Astrocyte of the spinal cord (primary cell): Measurements from ENCODE around the gene CDK8.
"Not testable (repeated sequence)": the region's sequence is repeated elsewhere in the genome, so short reads cannot be mapped to it uniquely, and the experiment has no call there.

Experiments used
- DNase-seq: peaks from one replicate; pipeline ENCODE4 v3.0.0; 2011; ENCODE audit warnings: low read depth, low spot score
- H3K4me3 ChIP-seq: 2 replicates; pipeline ENCODE4 v1.5.1; 2011; ENCODE audit warnings: low read depth, mild to moderate bottlenecking, low read length, moderate library complexity
- in situ Hi-C: cut with HindIII; loops from 2 replicates; pipeline ENCODE4 v1.10.0; 2017; ENCODE audit warnings: low sequenced_read_pairs
- TF ChIP-seq, protein P1 (sequence below): IDR thresholded peaks from 2 replicates; pipeline ENCODE4 v1.5.1; 2012; ENCODE audit warnings: low read depth, mild to moderate bottlenecking, low read length, inconsistent platforms

Gene CDK8

DNA sequence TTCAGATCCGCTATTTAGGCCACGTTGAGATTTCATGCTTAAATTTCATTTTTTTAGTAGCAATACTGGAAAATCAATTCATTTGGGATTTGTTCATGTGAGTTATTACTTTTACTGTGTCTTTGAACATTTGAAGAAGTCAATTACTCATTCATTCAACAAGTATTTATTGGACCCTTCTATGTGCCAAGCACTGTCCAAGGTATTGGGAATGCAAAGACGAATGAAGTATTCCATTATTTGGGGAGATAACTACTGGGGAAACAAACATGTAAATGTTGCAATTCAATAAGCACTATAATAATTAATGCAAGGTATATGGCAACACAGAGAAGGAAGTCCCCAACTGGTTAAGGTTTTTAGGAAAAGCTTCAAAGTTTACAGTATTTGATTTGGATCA lies 5.7 kb downstream of the CDK8 start:
- in situ Hi-C loops = no loop called here
- TF ChIP-seq, protein P1, sequence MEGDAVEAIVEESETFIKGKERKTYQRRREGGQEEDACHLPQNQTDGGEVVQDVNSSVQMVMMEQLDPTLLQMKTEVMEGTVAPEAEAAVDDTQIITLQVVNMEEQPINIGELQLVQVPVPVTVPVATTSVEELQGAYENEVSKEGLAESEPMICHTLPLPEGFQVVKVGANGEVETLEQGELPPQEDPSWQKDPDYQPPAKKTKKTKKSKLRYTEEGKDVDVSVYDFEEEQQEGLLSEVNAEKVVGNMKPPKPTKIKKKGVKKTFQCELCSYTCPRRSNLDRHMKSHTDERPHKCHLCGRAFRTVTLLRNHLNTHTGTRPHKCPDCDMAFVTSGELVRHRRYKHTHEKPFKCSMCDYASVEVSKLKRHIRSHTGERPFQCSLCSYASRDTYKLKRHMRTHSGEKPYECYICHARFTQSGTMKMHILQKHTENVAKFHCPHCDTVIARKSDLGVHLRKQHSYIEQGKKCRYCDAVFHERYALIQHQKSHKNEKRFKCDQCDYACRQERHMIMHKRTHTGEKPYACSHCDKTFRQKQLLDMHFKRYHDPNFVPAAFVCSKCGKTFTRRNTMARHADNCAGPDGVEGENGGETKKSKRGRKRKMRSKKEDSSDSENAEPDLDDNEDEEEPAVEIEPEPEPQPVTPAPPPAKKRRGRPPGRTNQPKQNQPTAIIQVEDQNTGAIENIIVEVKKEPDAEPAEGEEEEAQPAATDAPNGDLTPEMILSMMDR = no peak
- no peak for DNase-seq

DNA sequence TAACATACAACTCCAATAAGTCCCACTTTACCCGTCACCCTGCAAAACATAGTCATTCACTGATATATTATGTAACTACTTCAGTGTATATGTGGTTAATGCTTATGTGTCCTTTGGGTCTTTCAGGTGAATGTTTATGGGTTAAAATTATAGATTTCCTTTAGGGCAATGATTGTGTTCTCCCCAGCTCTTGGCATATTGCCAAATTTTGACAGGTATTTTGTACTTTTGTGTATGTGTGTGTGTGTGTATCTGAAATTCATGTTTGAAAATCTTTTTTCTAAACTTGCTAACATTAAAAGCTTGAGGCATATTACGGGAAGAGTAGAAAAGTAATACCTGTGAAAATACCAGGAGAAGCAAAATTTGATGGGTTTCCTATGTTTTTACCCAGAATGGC lies 8.2 kb downstream of the CDK8 start:
- TF ChIP-seq, protein P1 = no peak
- in situ Hi-C loops = no loop called here
- H3K4me3 ChIP-seq = no peak overlapping the region
- no peak for DNase-seq

More for the DNA sequence above, 5.7 kb downstream of the CDK8 start:
- no peak overlapping the region for H3K4me3 ChIP-seq

DNA sequence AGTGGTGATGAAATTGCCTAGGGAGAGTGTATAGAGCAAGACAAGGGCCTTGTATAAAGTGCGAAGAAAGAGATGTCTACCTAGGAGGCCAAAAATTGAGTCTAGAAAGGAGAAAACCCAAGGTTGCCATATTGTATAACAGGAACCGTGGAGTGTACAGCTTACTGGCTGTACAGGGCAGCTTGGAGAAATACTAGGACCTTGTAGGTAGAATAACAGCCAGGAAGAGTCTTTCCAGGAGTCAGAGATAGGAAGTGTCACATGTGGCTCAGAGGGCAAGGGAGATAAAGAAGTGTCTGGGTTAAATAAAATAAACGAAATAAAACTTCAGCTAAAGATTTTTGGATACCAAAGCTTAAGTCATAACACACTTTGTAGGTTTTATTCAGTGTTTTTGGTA lies 12.4 kb downstream of the CDK8 start:
- TF ChIP-seq, protein P1 = no peak
- H3K4me3 ChIP-seq = no peak overlapping the region
- in situ Hi-C loops = no loop called here
- DNase-seq = no peak

DNA sequence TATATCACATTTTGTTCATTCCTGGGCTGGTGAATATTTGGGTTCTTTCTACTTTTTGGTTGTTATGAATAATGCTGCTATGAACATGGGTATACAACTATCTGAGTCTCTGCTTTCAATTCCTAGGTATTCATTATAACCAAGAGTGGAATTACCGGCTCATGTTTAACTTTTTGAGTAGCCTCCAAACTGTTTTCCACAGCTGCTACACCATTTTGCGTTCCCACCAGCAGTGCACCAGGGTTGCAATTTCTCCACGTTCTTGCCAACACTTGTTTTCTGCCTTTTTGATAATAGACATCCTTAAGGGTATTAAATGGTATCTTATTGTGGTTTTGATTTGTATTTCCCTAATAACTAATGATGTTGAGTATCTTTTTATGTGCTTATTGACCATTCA lies 16.8 kb downstream of the CDK8 start:
- in situ Hi-C loops = no loop called here
- TF ChIP-seq, protein P1 = no peak
- DNase-seq = no peak
- no peak overlapping the region for H3K4me3 ChIP-seq

DNA sequence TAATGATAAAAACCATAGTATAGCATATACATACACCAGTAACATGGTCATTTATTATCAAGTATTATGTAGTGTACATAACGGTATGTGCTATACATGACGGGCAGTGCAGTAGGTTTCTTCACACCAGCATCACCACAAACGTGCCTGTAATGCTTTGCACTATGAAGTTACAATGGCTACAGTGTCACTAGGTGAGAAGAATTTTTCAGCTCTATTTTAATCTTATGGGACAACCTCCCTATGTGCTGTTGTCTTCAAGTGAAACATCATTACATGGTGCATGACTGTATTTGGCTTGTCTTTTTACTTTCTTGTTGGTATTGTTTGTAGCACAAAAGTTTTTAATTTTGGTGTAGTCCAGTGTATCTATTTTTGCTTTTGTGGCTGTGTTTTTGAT lies 18.7 kb downstream of the CDK8 start:
- in situ Hi-C loops = no loop called here
- DNase-seq = no peak
- no peak overlapping the region for H3K4me3 ChIP-seq
- TF ChIP-seq, protein P1 = no peak

DNA sequence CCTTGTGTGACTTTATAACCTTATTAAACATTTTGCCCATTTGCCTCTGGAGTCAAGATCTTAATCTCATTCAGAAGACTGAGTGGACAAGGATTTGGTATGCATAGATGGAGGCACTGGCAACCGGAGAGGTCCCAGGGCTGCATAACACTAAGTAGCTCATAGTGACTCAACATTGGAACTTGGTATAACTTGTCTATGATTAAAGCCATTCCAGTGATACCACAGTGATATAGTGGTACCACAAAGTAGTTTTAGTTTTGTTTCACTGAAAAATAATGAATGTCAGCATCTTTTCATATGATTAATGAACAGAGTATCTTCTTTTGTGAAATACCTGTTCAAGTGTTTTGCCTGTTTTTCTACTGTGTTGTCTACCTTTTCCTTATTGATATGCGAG lies 26.4 kb downstream of the CDK8 start:
- H3K4me3 ChIP-seq = no peak overlapping the region
- DNase-seq = peak; percentile 64
- in situ Hi-C loops = no loop called here
- TF ChIP-seq, protein P1 = no peak

DNA sequence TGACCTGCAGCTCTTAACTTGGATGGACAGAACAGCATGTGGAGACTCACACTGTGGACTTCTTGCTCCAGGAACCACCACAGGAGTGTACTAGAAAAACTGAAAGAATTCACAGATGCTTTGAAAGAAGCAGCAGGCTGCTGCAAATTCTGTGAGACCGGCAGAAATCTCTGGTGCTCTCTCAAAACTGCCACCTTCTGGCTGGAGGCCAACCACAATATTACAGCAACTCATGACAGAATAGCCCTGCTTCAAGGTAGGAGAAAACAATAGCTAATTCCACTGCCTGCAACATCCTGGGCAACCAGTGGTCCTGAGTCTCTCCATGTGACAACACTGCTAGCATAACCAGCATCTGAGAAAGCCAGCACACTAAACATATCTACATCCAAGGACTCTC lies 26.9 kb downstream of the CDK8 start:
- in situ Hi-C loops = no loop called here
- peak; percentile 14 for DNase-seq
- no peak overlapping the region for H3K4me3 ChIP-seq
- TF ChIP-seq, protein P1 = no peak

DNA sequence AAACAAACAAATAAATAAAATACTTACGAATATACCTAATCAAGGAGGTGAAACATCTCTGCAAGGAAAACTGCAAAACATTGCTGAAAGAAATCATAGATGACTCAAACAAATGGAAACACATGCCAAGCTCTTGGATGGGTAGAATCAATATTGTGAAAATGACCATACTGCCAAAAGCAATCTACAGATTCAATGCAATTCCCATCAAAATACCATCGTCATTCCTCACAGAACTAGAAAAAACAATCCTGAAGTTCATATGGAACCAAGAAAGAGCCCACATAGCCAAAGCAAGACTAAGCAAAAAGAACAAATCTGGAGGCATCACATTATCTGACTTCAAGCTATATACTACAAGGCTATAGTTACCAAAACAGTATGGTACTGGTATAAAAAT lies 32.0 kb downstream of the CDK8 start:
- H3K4me3 ChIP-seq, in situ Hi-C loops: not testable (repeated sequence)
- DNase-seq = peak; percentile 14

DNA sequence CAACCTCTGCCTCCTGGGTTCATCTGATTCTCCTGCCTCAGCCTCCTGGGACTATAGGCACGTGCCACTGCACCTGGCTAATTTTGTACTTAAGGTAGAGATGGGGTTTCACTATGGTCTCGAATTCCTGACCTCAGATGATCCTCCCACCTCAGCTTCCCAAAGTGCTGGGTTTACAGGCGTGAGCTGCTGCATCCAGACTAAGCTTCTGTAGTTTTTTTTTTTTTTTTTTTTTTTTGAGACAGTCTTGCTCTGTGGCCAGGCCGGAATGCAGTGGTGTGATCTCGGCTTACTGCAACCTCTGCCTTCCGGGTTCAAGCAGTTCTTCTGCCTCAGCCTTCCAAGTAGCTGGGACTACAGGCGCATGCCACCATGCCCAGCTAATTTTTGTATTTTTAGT lies 34.9 kb downstream of the CDK8 start:
- DNase-seq, in situ Hi-C loops, H3K4me3 ChIP-seq: not testable (repeated sequence)
